PC-3 (cell line): ENCODE results near the gene FOSB. TPM values are rescaled to one million over a fixed set of nuclear protein-coding genes. Genes with fewer than 3 reads are reported as not detected.
A peak's percentile ranks its signal among the peaks of the same experiment; 100 is the strongest.

ENCODE experiments used
- ATAC-seq: fragments of 200-7000 bp; cut with Tn5 transposase; 2 replicates; pipeline ENCODE4 v1.9.1; 2020; ENCODE audit warnings: mild to moderate bottlenecking, moderate library complexity
- BruUV-seq: library from RNA; stranded (reverse); fragments of 400-500 nt; replicated peaks from 2 replicates; lab custom pipeline; 2021; lab: Mats Ljungman, UMichigan
- CTCF ChIA-PET: fragments of 300-600 bp; sonication (Branson Sonifier 250); formaldehyde crosslinking; loops from one replicate; lab custom pipeline; 2022; ENCODE audit warnings: antibody characterized with exemption; lab: Charles Lee
- POLR2A ChIA-PET: fragments of 300-600 bp; sonication (Branson Sonifier 250); formaldehyde crosslinking; loops from one replicate; lab custom pipeline; 2022; ENCODE audit warnings: antibody characterized with exemption; ENCODE audit not compliant: unreplicated experiment; lab: Charles Lee
- DNase-seq: peaks from one replicate; pipeline ENCODE4 v3.0.0-alpha.2; 2015
- H2AFZ ChIP-seq: fragments of 300-600 bp; sonication (generic); 2 replicates; pipeline ENCODE4 v1.6.0; 2016; ENCODE audit warnings: antibody characterized with exemption, low read length
- H3F3A ChIP-seq: fragments of 300-600 bp; sonication (generic); one replicate; pipeline ENCODE4 v1.6.0; 2017; ENCODE audit warnings: antibody characterized with exemption, low read length, control low read depth, mild to moderate bottlenecking; ENCODE audit not compliant: unreplicated experiment
- H3K27ac ChIP-seq: fragments of 300-600 bp; sonication (generic); 2 replicates; pipeline ENCODE4 v1.5.1; 2016; ENCODE audit warnings: mild to moderate bottlenecking, low read length
- H3K27me3 ChIP-seq: fragments of 300-600 bp; sonication (generic); 2 replicates; pipeline ENCODE4 v1.6.1; 2016; ENCODE audit warnings: low read length, mixed read lengths
- H3K36me3 ChIP-seq: fragments of 300-600 bp; sonication (generic); 2 replicates; pipeline ENCODE4 v1.6.1; 2016; ENCODE audit warnings: low read depth, mixed run types, low read length, mixed read lengths
- H3K4me1 ChIP-seq: fragments of 300-600 bp; sonication (generic); 2 replicates; pipeline ENCODE4 v1.5.1; 2016; ENCODE audit warnings: low read length; ENCODE audit not compliant: insufficient read depth
- H3K4me2 ChIP-seq: fragments of 300-600 bp; sonication (generic); 2 replicates; pipeline ENCODE4 v1.6.0; 2016; ENCODE audit warnings: low read length
- H3K4me3 ChIP-seq: fragments of 300-600 bp; sonication (generic); 2 replicates; pipeline ENCODE4 v1.5.1; 2016; ENCODE audit warnings: mild to moderate bottlenecking, low read length, mixed read lengths
- H3K79me2 ChIP-seq: fragments of 300-600 bp; sonication (generic); 2 replicates; pipeline ENCODE4 v1.6.1; 2017; ENCODE audit warnings: low read length, mixed read lengths
- H3K9ac ChIP-seq: fragments of 300-600 bp; sonication (generic); 2 replicates; pipeline ENCODE4 v1.6.0; 2016; ENCODE audit warnings: mild to moderate bottlenecking, low read length
- H3K9me2 ChIP-seq: fragments of 300-600 bp; sonication (generic); replicated peaks from 2 replicates; pipeline ENCODE4 v1.6.1; 2016; ENCODE audit warnings: mixed run types, low read length, mixed read lengths
- H3K9me3 ChIP-seq: fragments of 300-600 bp; sonication (generic); 2 replicates; pipeline ENCODE4 v1.6.1; 2016; ENCODE audit warnings: low read length, mixed read lengths
- H4K20me1 ChIP-seq: fragments of 300-600 bp; sonication (generic); 2 replicates; pipeline ENCODE4 v1.6.1; 2016; ENCODE audit warnings: low read length, mixed read lengths
- CTCF ChIP-seq: fragments of 300-600 bp; sonication (generic); conservative IDR thresholded peaks from 2 replicates; pipeline ENCODE4 v1.5.1; 2017; ENCODE audit warnings: antibody characterized with exemption, low read depth, mild to moderate bottlenecking, low read length
- EZH2 ChIP-seq: fragments of 300-600 bp; sonication (generic); IDR thresholded peaks from one replicate; pipeline ENCODE4 v1.6.1; 2017; ENCODE audit warnings: antibody characterized with exemption, mild to moderate bottlenecking, low read length; ENCODE audit not compliant: unreplicated experiment
- EZH2phosphoT487 ChIP-seq: fragments of 300-600 bp; sonication (generic); IDR thresholded peaks from 2 replicates; pipeline ENCODE4 v1.6.1; 2018; ENCODE audit warnings: mild to moderate bottlenecking, antibody characterized with exemption, low read length, borderline replicate concordance
- intact Hi-C: fragments of 100-400 bp; cut with micrococcal nuclease; formaldehyde crosslinking; loops from 2 replicates; pipeline ENCODE4 v1.9.0; 2023
- total RNA-seq: library from RNA; depleted of rRNA; stranded (reverse); fragments of >200 nt; gene quantifications from 2 replicates; pipeline ENCODE4 v1.2.3, GENCODE V29; 2014

FOSB gene
- total RNA-seq, 1 experiment from 2014 or later: 35.8 TPM

- H3K9ac ChIP-seq: no peak overlapping the region
- ChIA-PET CTCF (interaction anchor here (0.7 kb wide), 1 partner anchor 82 kb away, joined by 4 read pairs; no protein-coding TSS in a partner anchor), POLR2A (no interaction called here)
- H3K9me3 ChIP-seq: no peaks in the 10 kb centered on the region
- no TSS peak for BruUV-seq
- H3K9me2 ChIP-seq: no peaks in the 10 kb centered on the region
- H3K79me2 ChIP-seq: peaks cover 4% of the 10 kb centered on the region; the same call in 1 of the 2 replicates
- no peaks in the 10 kb centered on the region for H3K27me3 ChIP-seq
- H3K4me2 ChIP-seq: no peak overlapping the region
- no peak overlapping the region for H3K27ac ChIP-seq
- intact Hi-C loops: no loop called here
- no peaks in the 10 kb centered on the region for H3F3A ChIP-seq
- no peak for DNase-seq
- no peak overlapping the region for H3K4me3 ChIP-seq
- H3K36me3 ChIP-seq: no peaks in the 10 kb centered on the region
- H4K20me1 ChIP-seq: peaks cover 14% of the 10 kb centered on the region
- H3K4me1 ChIP-seq: peaks cover 2% of the 10 kb centered on the region
- no peak overlapping the region for H2AFZ ChIP-seq
- TF ChIP-seq CTCF (no peak), EZH2 (no peak), EZH2phosphoT487 (no peak)
- ATAC-seq: no peak
Observed at GRCh38 chr19:45475537-45476291, 7.9 kb downstream of the FOSB start.

- H3K36me3 ChIP-seq: no peaks in the 10 kb centered on the region
- no peaks in the 10 kb centered on the region for H3K4me1 ChIP-seq
- no peaks in the 10 kb centered on the region for H3K79me2 ChIP-seq
- no peak for ATAC-seq
- no peak overlapping the region for H3K4me3 ChIP-seq
- POLR2A ChIA-PET: interaction anchor here (0.6 kb wide), 1 partner anchor 200 kb away, joined by 4 read pairs; no protein-coding TSS in a partner anchor
- H3K27me3 ChIP-seq: no peaks in the 10 kb centered on the region
- no peaks in the 10 kb centered on the region for H3F3A ChIP-seq
- no peak for TF ChIP-seq CTCF
- TF ChIP-seq EZH2: no peak
- no peak for TF ChIP-seq EZH2phosphoT487
- H3K9me3 ChIP-seq: no peaks in the 10 kb centered on the region
- no peaks in the 10 kb centered on the region for H3K9me2 ChIP-seq
- intact Hi-C loops: no loop called here
- CTCF ChIA-PET: no interaction called here
- H2AFZ ChIP-seq: no peak overlapping the region
- BruUV-seq: no TSS peak
- peaks cover 9% of the 10 kb centered on the region; the same call in 1 of the 2 replicates for H4K20me1 ChIP-seq
- H3K9ac ChIP-seq: no peak overlapping the region
- no peak for DNase-seq
- H3K4me2 ChIP-seq: no peak overlapping the region
- H3K27ac ChIP-seq: no peak overlapping the region
Observed at GRCh38 chr19:45476304-45476703, 8.5 kb downstream of the FOSB start.

GRCh38 chr19:45477186-45477585, 9.4 kb downstream of the FOSB start:
- CTCF ChIA-PET: interaction anchor here (4.0 kb wide), 1 partner anchor 38 kb away, joined by 60 read pairs; no protein-coding TSS in a partner anchor
- BruUV-seq: no TSS peak
- Histone ChIP-seq H4K20me1 (peaks cover 2% of the 10 kb centered on the region; the same call in 1 of the 2 replicates), H3K9me2 (no peaks in the 10 kb centered on the region), H3K36me3 (no peaks in the 10 kb centered on the region), H3K27me3 (no peaks in the 10 kb centered on the region), H3K9me3 (no peaks in the 10 kb centered on the region), H2AFZ (no peak overlapping the region), H3K4me1 (no peaks in the 10 kb centered on the region), H3K4me3 (no peak overlapping the region), H3K79me2 (no peaks in the 10 kb centered on the region), H3K9ac (no peak overlapping the region), H3K4me2 (peak overlapping the region; percentile 82; the same call in 1 of the 2 replicates), H3K27ac (no peak overlapping the region), H3F3A (no peaks in the 10 kb centered on the region)
- no peak for TF ChIP-seq CTCF
- no peak for TF ChIP-seq EZH2
- ATAC-seq: no peak
- no peak for DNase-seq
- intact Hi-C loops: no loop called here
- POLR2A ChIA-PET: no interaction called here
